Endothelial cell of umbilical vein (primary cell): ENCODE data around the gene SLC26A8. TPM values are rescaled to one million over a fixed set of nuclear protein-coding genes. Genes with fewer than 3 reads are reported as not detected.

Experiments used
- BruUV-seq: library from RNA; stranded (reverse); fragments of 400-500 nt; replicated peaks from 2 replicates; lab custom pipeline; 2021; lab: Mats Ljungman, UMichigan
- CTCF ChIA-PET: fragments of 300-600, 350-600 bp; sonication (Branson Sonifier 250); formaldehyde crosslinking; loops from one replicate; lab custom pipeline; 2021; ENCODE audit warnings: antibody characterized with exemption, inconsistent platforms; lab: Charles Lee
- POLR2A ChIA-PET: fragments of 300-600, 350-600 bp; sonication (Branson Sonifier 250); formaldehyde crosslinking; loops from one replicate; lab custom pipeline; 2021; ENCODE audit warnings: antibody characterized with exemption, inconsistent platforms; lab: Charles Lee
- DNase-seq: peaks from one replicate; pipeline ENCODE4 v3.0.0-alpha.2; 2011; ENCODE audit warnings: low read depth, low spot score
- FAIRE-seq: peaks from 2 replicates; lab custom pipeline; 2011; peaks lifted over from hg19 to GRCh38; lab: Jason Lieb, UNC
- H2AFZ ChIP-seq: 2 replicates; pipeline ENCODE4 v1.6.0; 2012; ENCODE audit warnings: low read depth, low read length, control low read depth, inconsistent platforms
- H3K27ac ChIP-seq: 2 replicates; pipeline ENCODE4 v1.5.1; 2011; ENCODE audit warnings: low read depth, mild to moderate bottlenecking, control low read depth, low read length, moderate library complexity; ENCODE audit not compliant: insufficient read depth
- H3K27me3 ChIP-seq, 2 experiments: 2 replicates each; pipeline versions ENCODE4 v1.6.0 to v1.6.1; 2011; ENCODE audit warnings: low read length in 2 of 2, mixed read lengths in 1 of 2; ENCODE audit not compliant: control insufficient read depth in 2 of 2, insufficient read depth in 2 of 2
- H3K36me3 ChIP-seq, 2 experiments: 2 replicates in 1 of 2; 3 replicates in 1 of 2; pipeline ENCODE4 v1.5.1; 2011; ENCODE audit warnings: low read length in 2 of 2, mild to moderate bottlenecking in 1 of 2, moderate library complexity in 1 of 2; ENCODE audit not compliant: control insufficient read depth in 2 of 2, insufficient read depth in 2 of 2; ENCODE audit errors: extremely low read depth in 1 of 2
- H3K4me1 ChIP-seq: 3 replicates; pipeline ENCODE4 v1.5.1; 2011; ENCODE audit warnings: mild to moderate bottlenecking, low read length; ENCODE audit not compliant: control insufficient read depth, insufficient read depth; ENCODE audit errors: extremely low read depth
- H3K4me2 ChIP-seq: 2 replicates; pipeline ENCODE4 v1.6.1; 2011; ENCODE audit warnings: low read length, control low read depth, mixed read lengths; ENCODE audit not compliant: insufficient read depth
- H3K4me3 ChIP-seq, 3 experiments: fragments of 200-600 bp in 1 of 3; sonication (generic), shearing (Covaris generic) in 1 of 3; replicated peaks in 1 of 3; 2 replicates each; pipeline ENCODE4 v1.5.1; 2011 to 2016; ENCODE audit warnings: control low read depth in 3 of 3, low read length in 3 of 3, mild to moderate bottlenecking in 2 of 3, inconsistent platforms in 1 of 3, low read depth in 1 of 3, moderate library complexity in 1 of 3; ENCODE audit not compliant: insufficient read depth in 1 of 3
- H3K79me2 ChIP-seq: 2 replicates; pipeline ENCODE4 v1.6.0; 2012; ENCODE audit warnings: low read length, inconsistent platforms; ENCODE audit not compliant: control insufficient read depth, insufficient read depth
- H3K9ac ChIP-seq: replicated peaks from 2 replicates; pipeline ENCODE3; 2011; ENCODE audit warnings: low read length, control low read depth; ENCODE audit not compliant: insufficient read depth; ENCODE audit errors: extremely low read depth
- H3K9me1 ChIP-seq: replicated peaks from 3 replicates; pipeline ENCODE4 v1.6.0; 2011; ENCODE audit warnings: mild to moderate bottlenecking, low read length; ENCODE audit not compliant: control insufficient read depth, insufficient read depth; ENCODE audit errors: extremely low read depth
- H3K9me3 ChIP-seq: replicated peaks from 2 replicates; pipeline ENCODE4 v1.5.1; 2012; ENCODE audit warnings: low read length, inconsistent platforms; ENCODE audit not compliant: control insufficient read depth, insufficient read depth
- H4K20me1 ChIP-seq: replicated peaks from 2 replicates; pipeline ENCODE3; 2011; ENCODE audit warnings: mild to moderate bottlenecking, low read length; ENCODE audit not compliant: control insufficient read depth, insufficient read depth; ENCODE audit errors: extremely low read depth
- CTCF ChIP-seq, 2 donors: IDR thresholded peaks; 1 replicate in 1 of 2; 2 replicates in 1 of 2; pipeline ENCODE4 v1.5.1; 2011; ENCODE audit warnings: low read length in 2 of 2, mild to moderate bottlenecking in 2 of 2, moderate library complexity in 2 of 2, control low read depth in 1 of 2, inconsistent platforms in 1 of 2, low read depth in 1 of 2; ENCODE audit not compliant: insufficient read depth in 1 of 2; ENCODE audit errors: extremely low read depth in 1 of 2
- EZH2 ChIP-seq: IDR thresholded peaks from 2 replicates; pipeline ENCODE4 v1.6.1; 2012; ENCODE audit warnings: borderline replicate concordance, low read depth, mild to moderate bottlenecking, moderate library complexity, low read length, inconsistent platforms; ENCODE audit not compliant: severe bottlenecking
- FOS ChIP-seq: IDR thresholded peaks from 2 replicates; pipeline ENCODE4 v1.6.1; 2011; ENCODE audit warnings: mild to moderate bottlenecking, low read length, moderate library complexity, borderline replicate concordance; ENCODE audit not compliant: insufficient read depth
- GATA2 ChIP-seq: IDR thresholded peaks from 2 replicates; pipeline ENCODE4 v1.7.0; 2011; ENCODE audit warnings: low read depth, mild to moderate bottlenecking, moderate library complexity, mixed read lengths, low read length; ENCODE audit not compliant: insufficient read length, insufficient read depth
- JUN ChIP-seq: IDR thresholded peaks from 2 replicates; pipeline ENCODE4 v1.6.1; 2011; ENCODE audit warnings: borderline replicate concordance, low read depth; ENCODE audit not compliant: insufficient read length, insufficient read depth
- MAX ChIP-seq: IDR thresholded peaks from 2 replicates; pipeline ENCODE4 v1.6.1; 2011; ENCODE audit not compliant: insufficient read depth, insufficient read length
- MYC ChIP-seq: IDR thresholded peaks from one replicate; pipeline ENCODE4 v1.6.1; 2011; ENCODE audit warnings: mild to moderate bottlenecking, low read depth, low read length
- POLR2A ChIP-seq: IDR thresholded peaks from 2 replicates; pipeline ENCODE4 v1.6.1; 2012; ENCODE audit warnings: low read depth, mild to moderate bottlenecking, control low read depth, low read length
- POLR2AphosphoS5 ChIP-seq: IDR thresholded peaks from 2 replicates; pipeline ENCODE4 v1.6.1; 2012; ENCODE audit warnings: low read depth, mild to moderate bottlenecking, control low read depth, low read length, moderate library complexity; ENCODE audit not compliant: insufficient read depth
- dilution Hi-C: fragments of 300-500 bp; cut with MboI; formaldehyde crosslinking; loops from one replicate; pipeline ENCODE4 v1.15.0; 2019; ENCODE audit warnings: low sequenced_read_pairs; ENCODE audit not compliant: extremely low pct_ligation_motif_present
- intact Hi-C: fragments of 100-400 bp; cut with micrococcal nuclease; formaldehyde crosslinking; loops from one replicate; pipeline ENCODE4 v1.10.0; 2022
- polyA plus RNA-seq, 4 experiments: library from polyadenylated mRNA; depleted of rRNA in 3 of 4; stranded (reverse) in 3 of 4; unstranded in 1 of 4; fragments of >200 nt; gene quantifications; 2 replicates each; pipeline versions ENCODE4 v1.2.1 to v1.2.3, GENCODE V29; 2011 to 2012; ENCODE audit warnings: missing spikeins in 1 of 4
- total RNA-seq: library from RNA; stranded (reverse); gene quantifications from 2 replicates; pipeline ENCODE4 v1.2.3, GENCODE V29; 2021

The SLC26A8 gene
- total and polyA plus RNA-seq, 2 donors (not counting 3 experiments of a cell fraction or from before 2014, with no cell fraction given) = 0.01 TPM; not detected in 1

GRCh38 chr6:35969646-35970045 lies 54.8 kb downstream of the SLC26A8 start:
- POLR2A ChIA-PET = no interaction called here
- H3K4me2 ChIP-seq = no peak overlapping the region
- no peak overlapping the region for H3K27ac ChIP-seq

GRCh38 chr6:35968821-35969220 lies 55.6 kb downstream of the SLC26A8 start:
- intact Hi-C loops (no loop called here), dilution Hi-C loops (no loop called here)
- no peaks in the 10 kb centered on the region for H4K20me1 ChIP-seq
- CTCF ChIA-PET = interaction anchor here (1.2 kb wide), 1 partner anchor 446 kb away, joined by 5 read pairs; no protein-coding TSS in a partner anchor
- no peak overlapping the region for H3K9ac ChIP-seq
- POLR2A ChIA-PET = no interaction called here
- no peak overlapping the region for H3K27ac ChIP-seq
- no peaks in the 10 kb centered on the region for H3K27me3 ChIP-seq
- no peak for FAIRE-seq
- H2AFZ ChIP-seq = no peak overlapping the region
- no TSS peak for BruUV-seq
- no peaks in the 10 kb centered on the region for H3K36me3 ChIP-seq
- H3K79me2 ChIP-seq = no peaks in the 10 kb centered on the region
- no peak overlapping the region for H3K4me2 ChIP-seq
- H3K4me3 ChIP-seq = no peak overlapping the region
- no peaks in the 10 kb centered on the region for H3K9me3 ChIP-seq
- DNase-seq = no peak
- TF ChIP-seq CTCF (IDR thresholded peaks at IDR 0.05; ENCODE audit: extremely low read depth in 1 of 2, insufficient read depth in 1 of 2, low read depth in 1 of 2, low read length in 2 of 2) = no peak
- TF ChIP-seq EZH2 = no peak
- TF ChIP-seq POLR2A = no peak
- no peak for TF ChIP-seq MAX
- no peak for TF ChIP-seq JUN
- TF ChIP-seq POLR2AphosphoS5 = no peak
- no peak for TF ChIP-seq FOS
- no peak for TF ChIP-seq GATA2
- TF ChIP-seq MYC = no peak
- H3K4me1 ChIP-seq = peaks cover 6% of the 10 kb centered on the region
- H3K9me1 ChIP-seq = no peaks in the 10 kb centered on the region

More at GRCh38 chr6:35969646-35970045, 54.8 kb downstream of the SLC26A8 start:
- dilution Hi-C loops = no loop called here
- no peak for DNase-seq
- intact Hi-C loops = no loop called here
- Histone ChIP-seq H3K9me3 (no peaks in the 10 kb centered on the region), H3K9ac (no peak overlapping the region), H4K20me1 (no peaks in the 10 kb centered on the region), H3K4me3 (no peak overlapping the region), H3K79me2 (no peaks in the 10 kb centered on the region), H3K4me1 (peaks cover 6% of the 10 kb centered on the region), H3K9me1 (no peaks in the 10 kb centered on the region), H3K27me3 (no peaks in the 10 kb centered on the region), H3K36me3 (no peaks in the 10 kb centered on the region), H2AFZ (peak overlapping the region; percentile 52)
- TF ChIP-seq POLR2AphosphoS5 (no peak), CTCF (IDR thresholded peaks at IDR 0.05; ENCODE audit: extremely low read depth in 1 of 2, insufficient read depth in 1 of 2, low read depth in 1 of 2, low read length in 2 of 2) (no peak), FOS (no peak)
- no TSS peak for BruUV-seq
- CTCF ChIA-PET = interaction anchor here (1.1 to 1.2 kb wide), 2 partner anchors 14 to 447 kb away, joined by 3 to 5 read pairs; no protein-coding TSS in a partner anchor
- no peak for FAIRE-seq
